Activated effector memory CD4-positive, alpha-beta T cell treated with anti-CD3 and anti-CD28 coated beads, Interleukin-2, amount 50 U/mL, for 16 hours (primary cell): Measurements from ENCODE around the gene NEURL1.
"Not testable (repeated sequence)": the region's sequence is repeated elsewhere in the genome, so short reads cannot be mapped to it uniquely, and the experiment has no call there.

Source experiments
- DNase-seq: peaks from one replicate; pipeline ENCODE4 v3.0.0-alpha.2; 2020

NEURL1 gene

DNA sequence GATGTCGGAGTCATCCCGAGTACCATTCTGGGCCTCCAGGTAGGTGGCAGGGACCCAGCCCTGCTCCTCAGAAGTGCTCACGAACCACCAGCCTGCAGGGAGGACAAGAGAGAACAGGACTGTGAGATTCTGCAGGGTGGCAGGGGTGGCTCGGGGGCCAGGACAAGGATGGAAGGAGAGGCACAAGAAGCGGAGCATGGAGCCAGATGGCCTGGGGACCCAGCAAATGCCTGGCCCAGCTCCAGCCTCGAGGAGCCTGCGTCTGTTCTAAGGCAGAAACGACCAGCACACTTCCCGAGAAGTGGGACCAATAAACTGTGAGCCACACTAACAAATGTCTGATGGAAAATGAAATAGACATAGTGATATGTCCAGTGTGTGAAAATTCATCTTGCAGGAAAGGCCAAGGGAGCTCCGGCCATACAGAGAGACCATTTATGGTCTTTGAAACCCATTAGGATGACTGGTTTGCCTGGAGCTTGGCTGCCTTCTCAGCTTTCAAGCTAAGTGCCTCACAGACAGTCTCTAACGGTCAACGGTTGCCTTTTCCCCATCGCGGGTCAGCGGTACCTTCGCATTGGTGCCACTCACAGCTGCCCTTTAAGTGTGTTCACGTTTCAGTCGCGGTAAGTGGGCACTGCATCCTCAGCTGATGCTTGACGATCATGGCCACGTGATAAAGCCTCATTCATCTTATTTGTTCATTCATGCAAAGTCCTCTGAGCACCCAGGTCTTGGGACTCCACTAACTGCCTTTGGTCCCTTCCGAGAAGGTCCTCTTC is 133.8 kb downstream of the NEURL1 start:
- no peak for DNase-seq

DNA sequence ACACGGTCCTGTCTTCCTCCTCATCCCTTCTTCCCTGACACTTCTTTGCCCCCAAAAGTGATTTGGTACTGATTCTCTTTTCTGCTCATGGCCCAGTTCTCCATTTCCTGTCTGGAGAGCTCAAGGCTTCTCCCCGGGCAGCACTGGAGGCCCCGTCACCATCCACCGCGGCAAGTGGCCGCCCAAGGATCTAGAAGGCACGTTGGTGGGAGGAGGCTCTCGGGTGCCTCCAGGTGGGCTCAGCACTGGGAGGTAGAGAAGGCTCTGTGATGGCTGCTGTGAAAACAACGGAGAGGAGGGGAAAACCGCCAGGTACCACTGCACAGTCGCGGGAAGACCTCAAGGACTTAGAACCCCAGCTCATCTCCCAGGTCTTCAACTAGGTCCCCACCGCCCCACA is 134.4 kb downstream of the NEURL1 start:
- DNase-seq: no peak

GRCh38 chr10:103629581-103629980 is 136.1 kb downstream of the NEURL1 start:
- DNase-seq: no peak

- no peak for DNase-seq
These were observed 136.7 kb downstream of the NEURL1 start for GRCh38 chr10:103630156-103630555.

DNA sequence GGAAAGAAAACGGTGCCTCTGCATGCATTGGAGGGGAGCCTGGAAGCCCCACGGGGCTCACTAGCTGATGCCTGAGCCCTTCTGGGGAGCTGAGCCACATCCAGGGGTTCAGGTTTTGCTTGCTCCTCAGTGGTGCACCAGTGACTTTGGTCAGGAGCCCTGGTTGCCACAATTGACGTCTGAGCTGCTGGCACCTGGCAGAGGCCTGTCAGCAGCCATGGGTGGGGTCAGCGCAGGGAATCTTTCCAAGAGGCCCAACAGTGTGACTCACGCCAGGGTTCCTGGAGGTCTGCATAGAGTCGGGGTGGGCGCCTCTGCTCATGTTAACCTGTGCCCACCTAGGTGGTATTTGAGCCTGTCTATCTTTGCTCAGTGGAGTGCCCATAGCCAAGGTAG is 138.7 kb downstream of the NEURL1 start:
- DNase-seq: no peak

DNA sequence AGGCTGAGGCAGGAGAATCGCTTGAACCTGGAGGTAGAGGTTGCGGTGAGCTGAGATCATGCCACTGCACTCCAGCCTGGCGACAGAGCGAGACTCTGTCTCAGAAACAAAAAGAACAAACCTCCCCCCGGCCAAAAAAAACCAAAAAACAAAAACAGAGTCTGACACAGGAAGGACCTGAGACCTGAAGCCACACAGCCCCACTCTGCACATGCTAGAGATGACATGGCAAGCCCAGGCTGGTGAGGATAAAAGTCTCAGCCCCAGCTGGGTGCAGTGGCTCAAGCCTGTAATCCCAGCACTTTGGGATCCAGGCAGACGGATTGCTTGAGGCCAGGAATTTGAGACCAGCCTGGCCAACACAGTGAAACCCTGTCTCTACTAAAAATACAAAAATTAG is 139.4 kb downstream of the NEURL1 start:
- not testable (repeated sequence) for DNase-seq

DNA sequence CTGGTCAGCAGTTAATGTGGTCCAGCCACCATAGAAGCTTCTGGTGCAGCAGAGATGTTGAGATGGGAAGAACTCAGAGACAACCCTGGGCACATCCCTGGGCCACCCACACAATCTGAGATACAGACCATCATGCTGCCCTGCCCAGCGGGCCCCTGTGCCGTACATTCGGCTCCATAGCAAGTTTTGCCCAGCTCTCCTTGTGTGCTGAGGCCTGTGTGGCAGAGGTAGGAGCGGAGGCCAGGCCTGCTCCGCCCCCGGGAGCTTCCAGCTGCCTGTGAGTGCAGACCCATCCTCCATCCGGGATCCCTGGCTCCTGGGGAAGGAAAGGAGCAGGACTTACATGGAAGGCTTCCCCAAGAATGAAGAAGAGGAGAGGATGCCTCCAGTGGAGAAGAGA is 140.3 kb downstream of the NEURL1 start:
- no peak for DNase-seq

DNA sequence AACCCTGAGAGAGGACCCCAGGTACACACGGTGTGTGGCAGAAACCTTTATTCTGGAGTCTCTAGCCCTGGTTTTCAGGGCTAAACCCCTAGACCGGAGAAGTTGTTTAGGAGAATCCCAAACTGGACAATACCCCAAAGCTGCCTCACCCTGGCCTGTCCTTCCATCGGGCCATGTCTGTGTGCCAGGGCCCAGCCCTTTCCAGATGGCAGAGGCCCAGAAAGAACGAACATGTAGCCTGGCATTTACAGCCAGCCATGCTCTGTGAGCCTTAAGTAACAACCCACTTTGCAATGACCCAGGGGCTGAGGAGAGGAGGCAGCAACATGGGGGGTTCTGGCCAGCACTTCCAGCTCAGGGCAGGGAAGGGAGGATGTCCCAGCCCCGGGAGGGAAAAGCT is 142.1 kb downstream of the NEURL1 start:
- no peak for DNase-seq

DNA sequence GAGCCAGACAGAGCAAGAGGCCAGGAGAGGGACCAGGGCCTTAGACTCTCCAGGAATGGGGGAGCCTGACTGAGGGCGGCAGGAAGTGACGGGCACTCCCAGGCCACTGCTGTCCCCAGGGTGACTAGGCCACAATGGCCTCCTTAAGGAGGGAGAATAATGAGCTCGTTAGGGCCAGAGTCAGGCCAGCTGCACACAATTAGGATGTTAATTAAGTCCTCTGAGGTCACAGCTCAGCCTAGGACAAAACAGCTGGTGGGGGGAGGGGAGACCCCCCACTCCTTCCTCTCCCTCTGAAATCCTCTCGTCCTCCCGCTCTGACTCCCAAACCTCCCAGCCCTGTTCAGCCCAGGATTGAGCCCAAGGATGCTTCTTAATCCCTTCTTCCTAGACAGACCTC is 143.0 kb downstream of the NEURL1 start:
- no peak for DNase-seq

GRCh38 chr10:103637011-103637410 is 143.5 kb downstream of the NEURL1 start:
- DNase-seq: no peak

- no peak for DNase-seq
These were observed 144.5 kb downstream of the NEURL1 start for GRCh38 chr10:103637927-103638557.

- DNase-seq: no peak
These were observed 145.4 kb downstream of the NEURL1 start for GRCh38 chr10:103638948-103639347.

DNA sequence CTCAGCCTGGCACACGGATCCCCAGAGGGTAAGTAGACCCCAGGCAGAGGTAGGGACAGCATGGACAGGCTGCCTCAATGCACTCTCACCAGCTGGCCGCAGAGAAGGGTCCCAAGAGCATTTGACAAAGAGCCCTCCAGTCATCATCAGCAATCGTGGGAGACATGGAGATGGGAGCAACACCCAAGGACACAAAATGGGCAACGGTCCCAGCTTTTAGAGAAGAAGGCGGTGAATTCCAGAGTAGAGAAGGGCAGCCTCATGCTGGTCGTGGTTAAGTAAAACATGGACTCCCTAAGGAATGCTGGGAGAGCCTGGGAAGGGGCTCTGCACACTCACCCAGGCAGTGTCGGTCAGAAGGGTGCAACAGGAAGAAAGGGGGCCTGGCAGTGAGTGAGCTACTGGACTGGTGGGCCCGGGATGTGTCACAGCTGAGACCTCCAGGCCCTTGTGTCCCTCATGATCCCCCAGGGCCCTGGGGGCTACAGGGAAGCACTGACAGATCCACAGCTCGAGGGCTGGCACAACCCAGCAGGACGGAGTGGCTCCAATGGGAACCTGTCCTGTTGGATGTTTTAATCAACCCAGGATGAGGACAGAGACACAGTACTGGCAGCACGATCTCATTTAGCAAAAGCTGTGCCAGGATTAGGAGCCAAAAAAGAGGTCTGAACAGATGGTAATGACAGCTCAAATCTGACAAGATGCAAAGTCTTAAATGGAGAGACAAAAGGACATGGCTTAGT is 147.1 kb downstream of the NEURL1 start:
- no peak for DNase-seq

GRCh38 chr10:103641326-103641725 is 147.8 kb downstream of the NEURL1 start:
- DNase-seq: no peak
